ENCODE results near the gene AOPEP.

GRCh38 chr9:95058795-95059386, 332.4 kb downstream of the AOPEP start:
- TF ChIP-seq, protein P1, sequence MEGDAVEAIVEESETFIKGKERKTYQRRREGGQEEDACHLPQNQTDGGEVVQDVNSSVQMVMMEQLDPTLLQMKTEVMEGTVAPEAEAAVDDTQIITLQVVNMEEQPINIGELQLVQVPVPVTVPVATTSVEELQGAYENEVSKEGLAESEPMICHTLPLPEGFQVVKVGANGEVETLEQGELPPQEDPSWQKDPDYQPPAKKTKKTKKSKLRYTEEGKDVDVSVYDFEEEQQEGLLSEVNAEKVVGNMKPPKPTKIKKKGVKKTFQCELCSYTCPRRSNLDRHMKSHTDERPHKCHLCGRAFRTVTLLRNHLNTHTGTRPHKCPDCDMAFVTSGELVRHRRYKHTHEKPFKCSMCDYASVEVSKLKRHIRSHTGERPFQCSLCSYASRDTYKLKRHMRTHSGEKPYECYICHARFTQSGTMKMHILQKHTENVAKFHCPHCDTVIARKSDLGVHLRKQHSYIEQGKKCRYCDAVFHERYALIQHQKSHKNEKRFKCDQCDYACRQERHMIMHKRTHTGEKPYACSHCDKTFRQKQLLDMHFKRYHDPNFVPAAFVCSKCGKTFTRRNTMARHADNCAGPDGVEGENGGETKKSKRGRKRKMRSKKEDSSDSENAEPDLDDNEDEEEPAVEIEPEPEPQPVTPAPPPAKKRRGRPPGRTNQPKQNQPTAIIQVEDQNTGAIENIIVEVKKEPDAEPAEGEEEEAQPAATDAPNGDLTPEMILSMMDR (IDR thresholded peaks at IDR 0.05; ENCODE audit: extremely low read depth in 1 of 2, insufficient read depth in 1 of 2, low read depth in 1 of 2, low read length in 2 of 2): no peak
- TF ChIP-seq POLR2A (IDR thresholded peaks at IDR 0.05; ENCODE audit: low read depth, low read length): no peak
- no peak for TF ChIP-seq JUN (IDR thresholded peaks at IDR 0.05; ENCODE audit: borderline replicate concordance, insufficient read depth, insufficient read length, low read depth)
- TF ChIP-seq, protein P2, sequence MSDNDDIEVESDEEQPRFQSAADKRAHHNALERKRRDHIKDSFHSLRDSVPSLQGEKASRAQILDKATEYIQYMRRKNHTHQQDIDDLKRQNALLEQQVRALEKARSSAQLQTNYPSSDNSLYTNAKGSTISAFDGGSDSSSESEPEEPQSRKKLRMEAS (IDR thresholded peaks at IDR 0.05; ENCODE audit: insufficient read depth, insufficient read length): no peak
- no peak for TF ChIP-seq POLR2AphosphoS5 (IDR thresholded peaks at IDR 0.05; ENCODE audit: insufficient read depth, low read depth, low read length)
- no peak for TF ChIP-seq EZH2 (IDR thresholded peaks at IDR 0.05; ENCODE audit: borderline replicate concordance, low read depth, low read length, severe bottlenecking)

Data from endothelial cell of umbilical vein (primary cell).